ENCODE data around the gene TLE3. TPM values are rescaled to one million over a fixed set of nuclear protein-coding genes. Genes with fewer than 3 reads are reported as not detected.

TLE3 gene
- polyA plus RNA-seq, 3 donors from 2014 or later: 0.06 to 18.6 (median 3.9) TPM

DNA sequence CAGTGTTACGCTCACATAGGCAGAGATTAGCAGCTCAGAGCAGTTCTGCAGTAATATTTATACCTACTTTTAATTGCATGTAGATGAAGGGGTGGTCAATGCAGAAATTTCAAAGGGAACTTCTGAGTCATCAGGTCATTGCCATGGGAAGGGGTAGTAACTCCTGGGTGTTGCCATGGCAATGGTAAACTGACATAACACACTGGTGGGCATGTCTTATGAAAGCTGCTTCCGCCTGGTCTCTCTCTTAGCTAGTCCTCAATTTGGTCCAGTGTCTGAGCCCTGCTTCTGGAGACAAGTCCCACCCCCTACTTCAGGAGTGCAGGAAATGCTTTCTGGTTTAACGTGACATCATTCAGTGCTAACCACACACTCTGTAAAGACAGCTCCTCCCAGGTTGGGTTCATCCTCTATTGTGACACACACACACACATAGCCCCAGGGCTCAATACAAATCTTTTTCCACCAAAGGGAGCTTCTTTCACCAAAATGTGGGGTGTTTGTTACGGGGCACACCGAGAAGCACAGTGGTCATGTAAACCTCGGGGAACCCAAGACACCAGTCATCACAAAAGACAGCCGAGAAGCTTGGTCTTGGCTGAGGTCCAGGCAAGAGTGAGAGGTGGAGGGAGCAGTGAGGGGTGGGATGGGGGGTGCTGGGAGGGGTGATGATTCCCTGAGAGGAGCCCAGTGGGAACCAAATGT is 74.5 kb downstream of the TLE3 start:
- peaks cover 0 to 3% (median 0%) of the 10 kb centered on the region in 3 donors for H3K36me3 Mint-ChIP-seq
- peak overlapping the region; percentile 51 to 80 (median 73) for H3K27ac Mint-ChIP-seq
- peak; percentile 77 to 85 (median 78) for DNase-seq
- H3K4me3 Mint-ChIP-seq: peak overlapping the region in 3 of 5 donors; percentile 27 to 69 (median 39)
- peaks cover 5 to 14% (median 8%) of the 10 kb centered on the region in 3 donors for H3K27me3 Mint-ChIP-seq (ENCODE audit: low read depth in 3 of 3)
- peaks cover 17 to 22% of the 10 kb centered on the region in 2 donors for H3K4me1 Mint-ChIP-seq
- no peaks in the 10 kb centered on the region for H3K9me3 Mint-ChIP-seq

DNA sequence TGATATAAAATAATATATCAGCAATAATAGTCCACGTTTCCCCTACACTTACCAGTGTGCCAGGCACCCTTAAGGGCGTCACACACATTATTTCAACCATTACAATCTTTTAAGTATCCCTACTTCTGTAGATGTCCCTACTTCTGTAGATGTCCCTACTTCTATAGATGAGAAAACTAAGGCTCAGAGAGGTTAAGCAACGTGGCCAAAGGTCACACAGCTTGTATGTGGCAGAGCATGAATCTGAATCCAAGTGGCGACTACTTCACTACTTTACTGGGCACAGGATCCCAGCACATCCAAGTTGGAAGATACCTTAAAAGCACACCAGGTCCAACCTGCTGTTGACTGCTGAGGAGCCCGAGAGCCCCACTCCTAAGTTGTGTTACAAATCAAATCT is 77.5 kb downstream of the TLE3 start:
- peaks cover 0 to 3% (median 3%) of the 10 kb centered on the region in 3 donors for H3K36me3 Mint-ChIP-seq
- H3K4me1 Mint-ChIP-seq: peaks cover 17 to 22% of the 10 kb centered on the region in 2 donors
- no peak for DNase-seq
- H3K27ac Mint-ChIP-seq: no peak overlapping the region
- H3K9me3 Mint-ChIP-seq: peaks cover 0 to 1% (median 0%) of the 10 kb centered on the region in 6 donors
- peaks cover 10 to 18% (median 13%) of the 10 kb centered on the region in 3 donors for H3K27me3 Mint-ChIP-seq (ENCODE audit: low read depth in 3 of 3)
- H3K4me3 Mint-ChIP-seq: no peak overlapping the region

DNA sequence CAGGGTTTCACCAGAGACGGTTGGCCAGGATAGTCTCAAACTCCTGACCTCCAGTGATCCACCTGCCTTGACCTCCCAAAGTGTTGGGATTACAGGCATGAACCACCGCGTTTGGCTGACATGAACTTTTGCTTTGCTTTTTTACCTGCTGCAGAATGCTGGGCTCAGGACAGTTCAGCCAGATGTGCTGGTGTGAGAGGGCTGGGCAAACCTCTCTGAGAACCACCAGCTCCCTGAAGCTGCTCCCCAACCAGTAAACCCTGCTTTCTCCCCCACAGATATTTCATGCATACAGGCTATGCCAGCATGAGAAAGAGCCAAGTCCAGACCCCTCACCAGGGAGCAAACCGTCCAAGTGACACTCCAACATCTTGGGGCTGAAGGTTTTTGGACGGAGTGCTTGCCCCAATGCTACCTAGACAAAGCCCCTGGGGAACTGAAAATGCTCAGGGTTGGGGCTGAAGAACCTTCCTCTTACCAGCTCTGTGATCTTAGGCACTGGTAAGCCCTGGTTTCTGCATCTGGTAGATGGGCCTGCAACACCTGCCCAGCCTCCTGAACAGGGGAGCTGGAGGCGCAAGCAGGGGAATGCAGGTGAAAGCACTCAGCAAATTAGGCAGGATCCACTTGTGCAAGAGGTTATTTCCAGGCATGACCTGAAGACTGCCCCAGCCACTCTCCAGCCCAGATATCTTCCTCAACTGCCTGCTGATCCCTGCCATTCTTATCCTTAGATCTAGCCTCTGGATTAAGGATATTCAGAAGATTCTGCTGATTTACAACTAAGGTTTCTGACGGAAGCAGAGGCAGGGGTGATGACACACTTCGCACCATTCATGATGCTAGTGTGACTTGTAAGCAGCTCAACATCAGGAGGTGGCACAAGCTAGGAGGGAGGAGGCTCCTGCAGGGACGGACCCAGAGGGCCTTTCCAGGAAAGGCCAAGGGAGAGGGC is 78.8 kb downstream of the TLE3 start:
- H3K4me1 Mint-ChIP-seq: peaks cover 16 to 18% of the 10 kb centered on the region in 2 donors
- peaks cover 0 to 1% (median 0%) of the 10 kb centered on the region in 6 donors for H3K9me3 Mint-ChIP-seq
- no peak overlapping the region for H3K4me3 Mint-ChIP-seq
- peaks cover 9 to 18% (median 13%) of the 10 kb centered on the region in 3 donors for H3K27me3 Mint-ChIP-seq (ENCODE audit: low read depth in 3 of 3)
- peaks cover 0 to 3% (median 3%) of the 10 kb centered on the region in 3 donors for H3K36me3 Mint-ChIP-seq
- no peak for DNase-seq
- H3K27ac Mint-ChIP-seq: peak overlapping the region in 1 of 6 donors; percentile 6

DNA sequence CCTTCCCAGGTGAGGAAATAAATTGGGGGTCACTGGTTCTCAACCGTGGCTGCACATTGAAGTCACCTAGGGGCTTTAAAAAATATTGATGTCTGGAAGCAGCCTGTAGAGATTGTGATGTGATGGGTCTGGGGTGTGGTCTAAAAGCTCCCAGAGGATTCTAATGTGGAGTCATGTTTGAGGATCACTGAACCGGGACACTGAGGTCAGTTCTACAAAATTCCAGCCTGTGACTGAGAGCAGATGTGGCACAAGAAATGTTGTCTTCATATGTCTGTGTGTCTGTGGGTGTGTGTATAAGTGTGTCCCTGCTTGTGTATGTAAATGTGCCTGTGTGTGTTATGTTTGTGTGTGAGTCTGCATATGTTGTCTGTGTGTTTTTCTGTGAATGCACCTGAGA is 79.9 kb downstream of the TLE3 start:
- no peak overlapping the region for H3K4me3 Mint-ChIP-seq
- no peak for DNase-seq
- peaks cover 2 to 15% (median 13%) of the 10 kb centered on the region in 3 donors for H3K27me3 Mint-ChIP-seq (ENCODE audit: low read depth in 3 of 3)
- peaks cover 0 to 3% (median 3%) of the 10 kb centered on the region in 3 donors for H3K36me3 Mint-ChIP-seq
- no peak overlapping the region for H3K27ac Mint-ChIP-seq
- peaks cover 5 to 6% of the 10 kb centered on the region in 2 donors for H3K4me1 Mint-ChIP-seq
- H3K9me3 Mint-ChIP-seq: peaks cover 0 to 1% (median 0%) of the 10 kb centered on the region in 6 donors

DNA sequence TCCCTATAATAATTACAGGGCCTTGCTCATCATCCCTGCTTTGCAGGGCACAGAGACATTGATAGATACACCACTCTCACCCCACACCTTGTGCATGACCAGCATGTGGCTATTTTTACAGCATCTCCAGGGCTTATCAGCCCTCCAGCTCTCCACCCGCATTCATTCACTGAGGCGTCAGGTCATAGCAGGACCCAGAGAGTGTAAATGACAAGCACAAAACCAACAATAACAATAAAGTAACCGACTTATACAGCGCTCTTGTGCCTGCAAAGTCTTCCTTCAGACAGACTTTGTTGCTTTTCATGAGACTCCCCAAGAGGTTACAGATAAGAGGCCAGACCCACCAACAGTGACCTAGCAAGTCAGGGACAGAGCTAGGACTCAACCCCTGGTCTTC is 80.7 kb downstream of the TLE3 start:
- DNase-seq: no peak
- no peaks in the 10 kb centered on the region for H3K4me1 Mint-ChIP-seq
- H3K9me3 Mint-ChIP-seq: peaks cover 0 to 1% (median 0%) of the 10 kb centered on the region in 6 donors
- H3K27ac Mint-ChIP-seq: no peak overlapping the region
- H3K4me3 Mint-ChIP-seq: no peak overlapping the region
- peaks cover 2 to 15% (median 13%) of the 10 kb centered on the region in 3 donors for H3K27me3 Mint-ChIP-seq (ENCODE audit: low read depth in 3 of 3)
- peaks cover 0 to 3% (median 0%) of the 10 kb centered on the region in 3 donors for H3K36me3 Mint-ChIP-seq

DNA sequence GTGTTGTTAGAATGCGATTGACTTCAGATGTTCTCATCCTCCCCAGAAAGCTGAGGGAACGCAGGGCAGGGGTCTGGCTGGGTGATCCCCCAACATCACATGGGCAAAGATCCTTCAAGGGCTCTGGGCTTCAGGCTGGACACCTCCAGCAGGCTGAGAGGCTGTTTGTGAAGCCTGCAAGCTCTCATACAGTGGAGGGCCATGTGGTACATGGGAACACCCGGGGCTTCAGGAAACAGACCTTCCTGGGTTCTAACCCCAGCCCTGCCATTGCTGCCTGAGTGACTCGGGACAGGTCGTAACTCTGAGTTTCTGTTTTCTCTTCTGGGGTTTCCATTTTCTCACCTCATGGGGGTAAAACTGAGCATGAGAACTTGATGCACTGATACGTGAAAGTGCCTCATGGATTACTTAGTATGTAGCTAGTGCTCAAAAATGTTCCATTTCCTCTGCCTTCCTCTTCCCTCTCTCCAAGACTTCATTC is 81.2 kb downstream of the TLE3 start:
- Mint-ChIP-seq H3K36me3 (peaks cover 0 to 3% (median 0%) of the 10 kb centered on the region in 3 donors), H3K27ac (no peak overlapping the region), H3K4me1 (no peaks in the 10 kb centered on the region), H3K4me3 (no peak overlapping the region), H3K27me3 (ENCODE audit: low read depth in 3 of 3) (peaks cover 2 to 15% (median 13%) of the 10 kb centered on the region in 3 donors), H3K9me3 (peaks cover 0 to 1% (median 0%) of the 10 kb centered on the region in 6 donors)
- no peak for DNase-seq

DNA sequence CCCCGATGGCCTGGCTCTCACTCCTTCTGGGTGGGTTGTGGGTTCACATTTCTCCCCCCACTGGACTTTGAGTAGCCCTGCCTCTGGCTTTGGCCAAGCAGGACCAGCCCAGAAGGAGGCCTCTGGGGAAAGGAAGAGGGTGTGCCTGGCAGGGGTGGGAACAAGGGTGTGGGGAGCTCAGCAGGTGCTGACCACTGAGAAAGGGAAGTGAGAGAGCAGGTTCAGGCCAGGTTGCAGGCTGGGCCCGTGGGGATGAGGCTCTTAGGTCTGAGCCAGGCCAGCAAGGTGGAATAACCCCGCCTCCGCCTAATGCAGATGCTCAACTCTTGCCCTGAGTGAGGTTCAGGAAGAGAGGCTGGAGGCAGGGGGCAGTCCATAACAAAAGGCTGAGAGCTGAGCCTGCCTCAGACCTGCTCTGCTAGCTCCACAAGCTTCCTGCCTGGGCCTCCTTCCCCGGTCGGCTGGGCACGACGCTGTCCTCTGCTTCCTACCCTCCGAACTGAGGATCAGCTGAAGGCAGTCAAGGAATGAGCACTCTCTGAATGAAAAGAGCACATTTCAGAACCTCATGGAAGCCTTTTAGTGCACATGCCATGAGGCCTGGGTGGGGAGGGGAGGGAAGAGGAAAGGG is 82.7 kb downstream of the TLE3 start:
- Mint-ChIP-seq H3K4me3 (no peak overlapping the region), H3K36me3 (peaks cover 0 to 3% (median 0%) of the 10 kb centered on the region in 3 donors), H3K27ac (no peak overlapping the region), H3K9me3 (peaks cover 0 to 1% (median 0%) of the 10 kb centered on the region in 6 donors), H3K4me1 (no peaks in the 10 kb centered on the region), H3K27me3 (ENCODE audit: low read depth in 3 of 3) (peaks cover 0 to 15% (median 9%) of the 10 kb centered on the region in 3 donors)
- no peak for DNase-seq

DNA sequence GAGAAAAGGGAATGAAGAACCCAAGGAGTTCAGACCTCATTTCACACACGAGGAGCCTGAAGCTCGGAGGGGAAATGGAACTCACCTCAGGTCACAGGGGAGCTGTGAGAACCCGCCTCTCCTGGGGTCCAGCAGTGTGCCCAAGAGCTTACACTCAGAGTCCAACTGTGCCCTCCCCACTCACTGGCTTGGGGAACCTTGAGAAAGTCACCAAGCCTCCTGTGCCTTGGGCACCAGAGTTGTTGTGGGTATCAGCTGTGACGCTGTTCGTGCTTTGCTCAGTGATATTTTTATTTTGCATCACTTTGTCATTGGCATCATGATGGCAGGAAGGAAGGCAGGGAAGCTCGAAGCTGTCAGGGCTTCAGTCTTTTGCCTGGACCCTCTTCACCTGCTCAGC is 83.4 kb downstream of the TLE3 start:
- Mint-ChIP-seq H3K9me3 (peaks cover 0 to 1% (median 0%) of the 10 kb centered on the region in 6 donors), H3K27ac (no peak overlapping the region), H3K4me1 (no peaks in the 10 kb centered on the region), H3K4me3 (no peak overlapping the region), H3K36me3 (peaks cover 0 to 3% (median 0%) of the 10 kb centered on the region in 3 donors), H3K27me3 (ENCODE audit: low read depth in 3 of 3) (peaks cover 0 to 14% (median 8%) of the 10 kb centered on the region in 3 donors)
- no peak for DNase-seq

DNA sequence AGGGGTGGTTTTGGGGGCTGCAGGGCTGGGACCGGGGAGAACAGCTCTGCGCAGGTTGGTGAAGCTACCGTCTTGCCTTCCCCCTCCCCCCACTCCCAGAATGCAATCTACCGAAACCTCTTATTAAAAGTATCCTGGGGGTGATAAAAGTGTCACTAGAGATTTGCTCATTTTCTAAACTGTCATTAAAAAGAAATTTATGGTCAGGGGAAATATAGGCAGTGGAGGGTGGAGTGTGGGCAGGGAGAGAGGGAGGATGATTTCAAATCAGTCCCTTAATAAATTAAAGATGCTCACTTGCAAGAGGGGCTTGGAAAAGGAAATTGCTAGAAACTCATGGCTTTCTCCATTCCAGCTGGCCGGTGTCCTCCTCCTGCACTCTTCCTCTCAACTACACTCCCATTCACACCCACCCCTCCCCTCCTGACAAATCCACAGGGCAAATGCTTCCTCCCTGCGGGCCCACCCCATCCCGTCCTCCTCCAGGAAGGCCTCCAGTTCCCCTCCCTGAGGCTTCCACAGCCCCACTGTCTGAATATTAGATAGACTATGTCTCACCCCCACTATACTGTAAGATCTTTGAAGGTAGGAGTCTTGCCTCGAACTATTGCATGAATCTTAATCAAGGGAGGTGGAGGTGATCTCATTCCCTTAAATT is 83.9 kb downstream of the TLE3 start:
- Mint-ChIP-seq H3K27ac (no peak overlapping the region), H3K9me3 (peaks cover 0 to 1% (median 0%) of the 10 kb centered on the region in 6 donors), H3K27me3 (ENCODE audit: low read depth in 3 of 3) (peaks cover 0 to 12% (median 7%) of the 10 kb centered on the region in 3 donors), H3K4me3 (no peak overlapping the region), H3K36me3 (peaks cover 0 to 3% (median 0%) of the 10 kb centered on the region in 3 donors), H3K4me1 (no peaks in the 10 kb centered on the region)
- DNase-seq: no peak

DNA sequence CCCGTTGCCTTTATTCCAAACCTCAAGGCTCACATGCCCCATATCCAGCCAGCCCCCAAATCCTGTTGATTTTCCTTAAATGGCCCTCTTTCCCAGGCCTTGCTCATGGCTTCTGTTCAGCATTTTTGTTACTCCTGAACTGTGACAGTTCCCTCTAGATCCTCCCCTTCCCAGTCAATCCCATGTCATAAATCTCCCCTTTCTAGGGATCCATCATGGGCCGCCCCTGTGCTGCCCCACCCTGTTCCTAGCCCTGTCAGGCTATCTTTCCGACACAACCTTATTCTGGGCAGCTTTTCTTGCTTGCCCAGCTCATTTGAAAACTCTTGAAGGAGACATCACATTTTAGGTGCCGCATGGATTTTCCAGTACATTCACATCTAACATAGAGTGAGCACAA is 84.8 kb downstream of the TLE3 start:
- Mint-ChIP-seq H3K27me3 (ENCODE audit: low read depth in 3 of 3) (peaks cover 0 to 12% (median 7%) of the 10 kb centered on the region in 3 donors), H3K27ac (no peak overlapping the region), H3K4me1 (no peaks in the 10 kb centered on the region), H3K9me3 (peaks cover 0 to 1% (median 0%) of the 10 kb centered on the region in 6 donors), H3K4me3 (no peak overlapping the region), H3K36me3 (peaks cover 0 to 3% (median 0%) of the 10 kb centered on the region in 3 donors)
- no peak for DNase-seq

DNA sequence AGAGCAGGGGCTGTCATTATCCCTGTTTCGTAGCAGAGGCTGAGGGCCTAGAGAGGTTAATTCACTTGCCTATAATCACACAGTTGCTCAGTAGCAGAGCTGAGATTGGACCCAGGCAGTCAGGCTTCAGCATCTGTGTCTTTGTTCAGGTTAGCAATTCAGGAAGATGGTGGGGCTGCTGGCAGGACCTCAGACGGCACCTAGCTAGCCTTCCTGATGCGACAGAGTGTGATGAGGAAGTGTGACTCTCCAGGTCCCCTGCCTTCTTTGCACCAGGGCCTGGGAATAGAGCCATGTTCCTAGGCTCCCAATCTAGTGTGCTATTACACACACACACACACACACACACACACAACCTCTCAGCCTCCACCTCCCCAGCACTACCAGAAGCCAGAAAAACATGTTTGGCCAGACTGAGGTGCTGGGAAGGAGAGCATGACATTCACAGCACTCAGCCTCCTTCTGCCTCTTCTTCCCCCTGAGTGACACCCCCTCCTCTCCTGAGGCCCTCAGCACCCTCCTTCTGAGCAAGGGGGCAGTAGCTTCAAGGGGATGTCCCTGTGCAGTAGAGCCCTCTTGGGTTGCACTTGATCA is 88.9 kb downstream of the TLE3 start:
- Mint-ChIP-seq H3K9me3 (no peaks in the 10 kb centered on the region), H3K27me3 (ENCODE audit: low read depth in 3 of 3) (peaks cover 0 to 6% (median 3%) of the 10 kb centered on the region in 3 donors), H3K27ac (no peak overlapping the region), H3K36me3 (no peaks in the 10 kb centered on the region), H3K4me1 (no peaks in the 10 kb centered on the region), H3K4me3 (no peak overlapping the region)
- no peak for DNase-seq

DNA sequence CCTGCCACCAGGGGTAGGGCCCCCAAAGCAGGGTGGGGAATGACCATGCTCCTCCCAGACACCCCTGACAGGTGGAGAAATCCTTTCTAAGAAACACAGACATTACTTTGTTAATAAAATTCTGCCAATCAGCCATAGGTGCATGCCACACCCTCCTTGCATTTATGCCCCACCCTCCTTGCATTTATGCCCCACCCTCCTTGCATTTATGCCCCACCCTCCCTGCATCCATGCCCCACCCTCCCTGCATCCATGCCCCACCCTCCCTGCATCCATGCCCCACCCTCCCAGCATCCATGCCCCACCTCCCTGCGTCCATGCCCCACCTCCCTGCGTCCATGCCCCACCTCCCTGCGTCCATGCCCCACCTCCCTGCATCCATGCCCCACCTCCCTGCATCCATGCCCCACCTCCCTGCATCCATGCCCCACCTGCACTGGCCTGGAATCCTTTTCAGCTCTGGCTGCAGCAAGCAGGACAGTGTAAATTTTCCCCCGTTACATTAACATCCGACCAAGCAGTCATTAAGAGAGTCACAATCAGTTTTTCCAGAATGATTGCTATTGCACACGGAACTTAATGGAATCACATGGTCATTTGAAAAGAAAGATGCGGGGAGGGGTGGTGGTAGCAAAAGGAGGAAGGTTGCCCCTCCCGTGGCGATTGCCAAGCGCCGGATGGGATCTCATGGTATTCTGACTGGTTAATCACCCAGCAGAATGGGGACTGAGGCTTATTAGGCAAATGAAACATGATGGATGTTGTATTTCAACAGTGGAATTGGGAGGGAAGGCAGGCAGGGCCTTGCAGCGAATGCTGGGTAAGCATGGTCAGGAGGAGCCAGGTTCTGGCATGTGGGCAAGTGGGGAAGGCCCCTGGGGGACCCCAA is 91.2 kb downstream of the TLE3 start:
- Mint-ChIP-seq H3K27ac (no peak overlapping the region), H3K9me3 (peaks cover 0 to 8% (median 3%) of the 10 kb centered on the region in 6 donors), H3K27me3 (ENCODE audit: low read depth in 3 of 3) (peaks cover 0 to 9% (median 6%) of the 10 kb centered on the region in 3 donors), H3K4me1 (no peaks in the 10 kb centered on the region), H3K4me3 (no peak overlapping the region), H3K36me3 (peaks cover 0 to 7% (median 6%) of the 10 kb centered on the region in 3 donors)
- no peak for DNase-seq

Measured in immature natural killer cell (primary cell).